Activated T-helper 9 cell treated with anti-CD3 and anti-CD28 coated beads, Interleukin-2, amount 50 U/mL, for 16 hours (primary cell): ENCODE data around the gene ULK4.
"Not testable (repeated sequence)": the region's sequence is repeated elsewhere in the genome, so short reads cannot be mapped to it uniquely, and the experiment has no call there.

Experiments used
- DNase-seq: peaks from one replicate; pipeline ENCODE4 v3.0.0-alpha.2; 2020; ENCODE audit warnings: low read depth

ULK4 gene

DNA sequence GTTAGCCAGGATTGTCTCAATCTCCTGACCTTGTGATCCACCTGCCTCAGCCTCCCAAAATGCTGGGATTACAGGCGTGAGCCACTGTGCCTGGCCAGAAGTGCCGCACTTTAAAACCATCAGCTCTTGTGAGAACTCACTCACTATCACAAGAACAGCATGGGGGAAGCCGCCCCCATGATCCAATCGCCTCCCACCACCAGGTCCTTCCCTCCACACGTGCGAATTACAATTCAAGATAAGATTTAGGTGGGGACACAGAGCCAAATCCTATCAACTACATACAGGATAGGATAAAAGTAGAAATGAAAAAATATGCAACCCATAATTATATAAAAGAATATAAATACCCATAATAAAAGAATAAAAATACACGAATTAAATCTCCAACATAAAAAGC is 199.0 kb downstream of the ULK4 start:
- DNase-seq: not testable (repeated sequence)

DNA sequence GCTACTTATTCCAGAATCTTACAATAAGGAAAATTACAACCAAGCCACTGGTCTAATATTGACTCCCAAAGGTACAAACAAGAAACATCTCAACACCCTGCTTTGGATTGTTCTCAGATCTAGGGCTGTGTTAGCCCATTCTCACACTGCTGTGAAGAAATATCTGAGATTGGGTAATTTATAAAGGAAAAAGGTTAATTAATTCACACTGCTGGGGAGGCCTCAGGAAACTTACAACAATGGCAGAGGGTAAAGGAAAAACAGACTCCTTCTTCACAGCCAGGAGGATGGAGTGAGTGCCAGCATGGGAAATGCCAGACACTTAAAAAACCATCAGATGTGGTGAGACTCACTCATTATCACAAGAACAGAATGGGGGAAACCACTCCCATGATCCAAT is 208.3 kb downstream of the ULK4 start:
- no peak for DNase-seq

DNA sequence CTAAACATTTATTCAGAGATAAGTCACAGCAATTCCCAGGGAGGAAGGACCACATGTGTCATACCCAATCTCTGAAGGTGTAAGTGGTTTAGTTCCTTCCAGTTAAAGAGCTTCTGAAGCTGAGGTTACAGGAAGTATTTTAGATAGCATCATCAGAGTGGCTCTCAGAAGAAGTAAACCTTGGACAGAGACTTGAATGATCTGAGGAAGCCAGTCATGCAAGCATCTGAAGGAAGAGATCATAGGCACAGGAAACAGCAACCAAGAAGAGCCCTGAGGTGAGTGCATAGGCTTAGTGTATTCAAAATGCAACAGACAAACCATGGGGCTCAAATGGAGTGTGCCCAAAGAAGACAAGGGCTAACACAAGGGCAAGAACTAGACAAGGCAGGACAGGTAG is 210.3 kb downstream of the ULK4 start:
- no peak for DNase-seq

DNA sequence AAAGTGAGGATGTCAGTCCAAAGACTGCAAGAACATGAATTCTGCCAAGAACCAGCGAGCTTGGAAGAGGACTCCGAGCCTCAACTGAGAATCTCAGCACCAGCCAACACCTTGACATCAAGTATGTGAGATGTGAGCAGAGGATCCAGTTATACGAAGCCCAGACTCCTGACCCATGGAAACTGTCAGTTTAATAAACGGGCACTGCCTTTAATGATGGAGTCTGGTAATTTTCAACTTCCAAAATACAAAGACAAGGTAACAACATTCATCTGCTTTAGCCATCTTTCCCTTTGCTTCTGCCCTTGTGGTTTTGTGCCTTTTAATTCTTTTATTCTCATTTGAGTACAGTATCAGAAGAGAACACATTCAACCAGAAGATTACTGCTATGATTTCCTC is 211.9 kb downstream of the ULK4 start:
- DNase-seq: no peak

DNA sequence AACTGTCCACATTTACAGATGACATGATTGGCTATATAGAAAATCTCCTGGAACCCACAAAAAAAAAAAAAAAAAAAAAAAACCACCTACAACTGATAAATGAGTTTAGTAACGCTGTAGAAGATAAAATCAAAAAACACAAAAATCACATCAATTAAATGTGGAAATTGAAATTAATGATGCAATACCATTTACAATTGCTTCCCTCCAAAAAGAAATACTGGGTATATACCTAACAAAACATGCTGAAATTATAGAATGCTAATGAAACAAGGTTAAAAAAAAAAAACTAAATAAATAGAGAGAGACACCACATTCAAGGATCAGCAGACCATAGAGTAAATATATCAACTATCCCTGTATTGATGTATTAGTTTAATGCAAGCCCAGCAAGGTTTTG is 215.7 kb downstream of the ULK4 start:
- no peak for DNase-seq

DNA sequence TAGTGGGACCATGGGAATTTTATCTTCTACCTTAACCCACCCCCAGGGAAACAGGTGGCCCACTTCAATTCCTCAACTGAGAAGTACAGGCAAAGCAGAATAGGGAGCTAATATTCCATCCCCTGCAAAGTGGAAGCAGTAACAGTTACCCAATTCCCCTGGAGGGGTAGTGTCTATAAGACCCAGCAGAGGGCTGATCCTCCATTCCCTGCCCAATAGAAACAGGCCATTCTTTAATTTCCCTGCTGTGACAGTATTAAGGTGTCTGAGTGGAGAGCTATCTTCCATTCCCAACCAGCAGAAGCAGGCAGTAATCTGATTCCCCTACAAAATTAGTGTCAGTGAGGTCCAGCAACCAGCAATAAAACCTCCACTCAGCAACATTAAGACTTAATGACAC is 219.8 kb downstream of the ULK4 start:
- no peak for DNase-seq

DNA sequence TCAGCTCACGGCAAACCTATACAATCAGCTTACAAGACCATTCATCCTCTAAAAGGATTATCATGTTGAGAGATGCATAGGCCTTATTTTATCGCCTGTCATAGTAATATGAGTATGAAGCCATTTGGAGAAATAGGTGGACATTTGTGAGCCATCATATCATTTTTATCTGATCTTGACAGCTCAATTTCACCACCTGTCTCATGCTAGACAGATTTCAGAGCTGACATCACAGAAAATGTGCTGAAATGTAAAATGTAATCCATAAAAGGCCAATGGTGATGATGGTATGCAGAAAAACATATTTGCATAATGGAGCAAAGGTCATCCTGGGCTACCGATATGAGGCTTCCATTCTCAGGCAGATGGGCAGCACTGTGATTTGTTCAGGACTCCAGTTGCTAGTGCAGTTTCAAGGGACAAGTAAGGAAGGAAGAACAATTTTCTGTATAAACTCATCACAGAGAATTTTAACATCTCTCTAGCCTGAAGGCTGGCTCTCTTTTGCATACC is 221.5 kb downstream of the ULK4 start:
- DNase-seq: no peak

DNA sequence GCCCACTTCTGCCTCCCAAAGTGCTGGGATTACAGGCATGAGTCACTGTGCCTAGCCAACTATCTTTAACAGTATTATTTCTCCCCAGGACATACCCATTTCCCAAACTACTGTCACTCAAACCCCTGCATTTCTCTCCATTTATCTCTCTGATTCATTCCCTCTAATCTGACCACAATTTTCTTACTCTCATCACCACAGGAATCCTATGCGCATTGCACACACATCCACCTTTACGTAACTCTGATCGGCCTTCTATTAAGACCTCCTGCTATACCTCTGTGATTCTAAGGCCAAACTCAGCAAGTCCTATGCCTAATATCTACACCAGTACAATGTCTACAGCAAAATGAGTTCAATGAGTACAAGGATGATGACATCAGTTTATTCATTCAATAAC is 235.0 kb downstream of the ULK4 start:
- DNase-seq: no peak

DNA sequence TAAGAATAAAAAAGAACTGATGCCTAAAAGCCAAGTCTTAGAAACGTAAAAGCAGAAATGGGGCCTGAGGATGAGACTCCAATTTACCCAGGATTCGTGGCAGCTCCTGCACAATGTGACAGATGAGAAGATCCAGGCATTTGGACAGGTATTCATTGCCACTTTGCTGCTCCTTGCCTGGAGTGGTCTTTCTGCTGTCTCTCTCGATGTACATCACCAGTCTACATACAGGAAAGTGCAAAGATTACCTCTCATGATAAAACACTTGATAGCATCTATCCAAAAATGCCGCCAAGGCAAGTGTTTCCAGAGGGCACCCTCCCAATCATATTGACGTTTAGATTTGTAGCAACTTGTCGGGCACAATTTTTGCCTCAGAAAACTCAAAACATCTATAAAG is 244.3 kb downstream of the ULK4 start:
- DNase-seq: no peak

DNA sequence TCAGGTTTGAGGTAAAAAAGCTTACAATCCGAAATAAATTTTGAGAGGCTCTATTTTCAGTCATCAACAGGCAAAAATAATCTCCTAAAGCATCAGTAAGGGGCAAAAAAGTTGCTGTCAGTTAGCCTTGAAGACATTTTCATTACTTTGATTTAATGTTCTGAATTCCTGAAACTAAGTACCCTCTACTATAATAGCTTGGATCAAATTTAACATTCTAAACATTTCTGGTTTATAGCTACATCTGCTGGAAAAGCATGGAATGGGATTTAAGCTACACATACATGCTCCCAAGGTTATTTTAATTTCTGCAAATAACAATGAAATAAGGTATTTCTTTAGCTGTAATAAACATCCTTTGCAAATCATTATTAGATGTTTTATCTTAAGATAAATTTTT is 245.4 kb downstream of the ULK4 start:
- DNase-seq: no peak

DNA sequence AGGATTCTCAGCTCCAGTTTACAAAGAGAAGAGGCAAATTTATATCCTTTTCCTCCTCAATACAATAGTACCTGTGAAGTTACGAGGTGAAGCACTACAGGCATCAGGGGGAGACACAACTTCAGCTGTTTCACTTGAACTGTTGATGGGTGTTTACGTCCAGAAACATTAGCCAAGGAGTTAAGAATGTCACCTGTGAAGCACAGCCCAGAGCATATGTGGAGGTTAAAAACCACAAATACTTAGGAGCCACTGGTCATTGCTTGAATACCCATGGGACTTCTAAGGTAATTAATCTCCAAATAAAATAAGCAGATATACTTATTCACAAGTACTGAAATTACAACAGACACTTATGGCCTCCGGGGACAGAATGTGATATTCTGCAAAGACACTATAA is 246.5 kb downstream of the ULK4 start:
- DNase-seq: no peak

DNA sequence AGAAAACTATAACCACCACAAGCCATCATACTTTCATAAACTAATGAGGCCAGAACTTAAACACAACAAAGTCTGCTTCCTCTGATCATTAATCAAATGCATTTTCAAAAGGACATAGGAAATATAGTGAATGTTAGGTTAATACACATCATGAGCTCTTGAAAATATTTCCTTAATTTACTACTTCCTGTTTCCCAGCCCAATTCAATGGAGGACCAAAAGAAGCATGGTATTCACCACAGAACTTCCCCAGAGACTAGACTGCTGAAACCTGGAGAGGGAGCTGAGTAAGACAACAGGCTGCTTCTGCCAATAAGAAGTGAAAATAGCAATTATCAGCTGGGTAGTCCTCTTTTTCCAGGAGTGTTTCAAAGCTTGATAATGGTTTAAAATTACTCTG is 250.3 kb downstream of the ULK4 start:
- DNase-seq: no peak

DNA sequence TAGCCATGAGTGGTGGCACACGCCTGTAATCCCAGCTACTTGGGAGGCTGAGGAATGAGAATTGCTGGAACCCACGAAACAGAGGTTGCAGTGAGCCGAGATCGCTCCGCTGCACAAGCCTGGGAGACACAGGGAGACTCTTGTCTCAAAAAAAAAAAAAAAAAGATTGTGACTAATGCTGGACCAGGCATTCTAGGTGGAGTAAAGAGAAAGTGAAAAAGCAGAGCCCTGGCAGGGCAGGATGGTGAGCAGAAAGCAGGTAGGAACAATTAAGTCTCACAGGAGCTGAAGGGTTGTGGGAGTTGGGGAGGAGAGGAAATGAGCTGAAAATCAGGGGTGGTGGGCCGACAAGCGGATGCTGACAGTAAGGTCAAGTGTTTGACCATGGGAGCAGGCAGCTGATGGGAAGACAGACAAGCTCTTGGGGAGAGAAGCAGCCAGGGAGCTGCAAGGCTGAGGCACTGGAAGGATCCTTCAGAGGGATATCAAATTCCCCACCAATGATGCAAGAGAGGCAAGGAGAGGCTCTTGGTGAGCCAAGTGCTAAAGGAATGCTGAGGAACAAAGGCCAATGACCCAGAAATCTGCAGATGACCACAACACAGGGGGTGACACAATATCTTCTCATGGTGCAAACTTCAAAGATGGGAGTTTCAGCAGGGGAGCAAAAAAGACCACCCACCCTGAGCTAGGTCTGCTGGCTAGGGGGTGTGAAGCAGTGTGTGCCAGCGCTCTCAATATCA is 251.1 kb downstream of the ULK4 start:
- DNase-seq: no peak

DNA sequence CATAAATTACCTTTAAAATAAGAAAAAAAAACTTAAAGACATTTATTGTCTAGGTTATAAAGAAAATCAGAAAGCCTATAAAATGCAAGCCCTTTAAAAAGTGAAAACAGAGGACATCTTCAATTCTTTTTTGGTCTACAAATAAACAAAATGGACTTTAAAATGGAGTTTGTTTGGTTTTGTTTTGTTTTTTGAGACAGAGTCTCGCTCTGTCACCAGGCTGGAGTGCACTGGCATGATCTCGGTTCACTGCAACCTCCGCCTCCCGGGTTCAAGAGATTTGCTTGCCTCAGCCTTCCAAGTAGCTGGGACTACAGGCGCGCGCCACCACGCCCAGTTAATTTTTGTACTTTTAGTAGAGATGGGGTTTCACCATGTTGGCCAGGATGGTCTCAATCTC is 252.7 kb downstream of the ULK4 start:
- not testable (repeated sequence) for DNase-seq

DNA sequence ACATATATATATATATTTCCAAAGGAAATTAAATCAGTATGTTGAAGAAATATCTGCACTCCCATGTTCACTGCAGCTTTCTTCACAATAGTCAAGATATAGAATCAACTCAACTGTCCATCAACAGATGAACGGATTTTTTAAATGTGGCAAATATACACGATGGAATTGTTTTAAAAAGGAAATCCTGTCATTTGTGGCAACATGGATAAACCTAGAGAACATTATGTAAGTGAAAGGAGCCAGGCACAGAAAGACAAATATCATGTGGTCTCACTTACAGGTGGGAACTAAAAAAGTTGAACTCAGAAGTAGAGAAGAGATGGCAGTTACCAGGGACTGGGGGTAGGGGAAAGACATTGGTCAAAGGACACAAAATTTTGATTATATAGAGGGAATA is 253.7 kb downstream of the ULK4 start:
- DNase-seq: no peak

DNA sequence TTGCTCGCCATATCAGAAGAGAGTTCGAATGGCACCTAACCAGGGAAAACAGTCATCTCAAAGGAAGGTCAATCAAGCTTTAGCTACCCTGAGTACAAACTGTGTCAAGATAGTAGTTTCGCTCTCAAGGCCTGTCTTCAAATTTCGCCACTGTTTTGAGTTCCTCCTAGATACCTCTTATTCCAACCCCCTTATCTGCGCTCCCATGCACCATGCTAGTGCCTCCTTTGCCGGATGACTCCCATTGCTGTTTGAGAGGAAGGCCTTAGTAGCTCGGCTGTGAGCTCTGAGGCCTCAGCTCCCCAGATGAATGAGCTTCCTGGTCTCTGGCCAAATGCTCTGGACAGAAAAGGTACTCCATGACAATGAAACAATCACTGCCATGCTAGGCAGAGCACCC is 256.0 kb downstream of the ULK4 start:
- no peak for DNase-seq

DNA sequence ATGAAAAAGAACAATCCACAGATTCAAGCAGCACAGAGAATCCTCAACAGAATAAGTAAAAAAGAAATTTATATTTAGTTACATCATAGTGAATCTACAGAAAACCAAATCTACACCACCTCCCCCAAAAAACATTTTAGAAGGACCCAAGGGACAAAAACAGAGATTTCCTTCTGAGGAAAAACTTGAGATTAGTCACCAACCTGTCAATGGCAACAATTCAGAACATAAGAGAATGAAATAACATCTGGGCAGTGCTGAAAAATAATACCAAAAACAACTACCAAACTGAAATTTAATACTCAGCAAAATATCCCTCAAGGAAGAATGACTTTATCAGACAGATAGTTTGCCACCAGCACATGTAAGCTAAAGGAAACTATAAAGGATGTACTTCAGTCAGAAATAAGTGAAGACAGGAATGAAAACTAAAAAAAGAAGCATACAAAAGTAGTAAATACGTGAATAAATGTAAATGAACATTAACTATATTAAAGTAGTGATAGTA is 260.7 kb downstream of the ULK4 start:
- no peak for DNase-seq

DNA sequence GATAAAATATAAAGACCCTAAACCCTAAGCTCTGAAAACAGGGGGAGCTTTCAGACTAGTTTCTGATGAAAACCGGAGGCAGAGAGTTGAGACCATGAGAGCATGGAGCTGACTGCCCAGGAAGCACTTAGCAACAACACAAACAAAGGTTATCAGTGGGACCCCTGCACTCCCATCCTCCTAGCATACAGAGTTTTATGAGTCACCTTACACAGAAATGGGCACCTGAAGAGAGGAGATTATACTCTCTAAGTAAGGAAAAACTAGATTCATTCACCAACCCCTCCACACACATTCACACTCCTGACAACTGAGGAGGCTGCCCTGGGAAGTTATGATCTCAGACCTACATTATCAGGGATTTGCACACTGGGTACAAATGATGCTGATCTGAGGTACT is 261.7 kb downstream of the ULK4 start:
- no peak for DNase-seq

DNA sequence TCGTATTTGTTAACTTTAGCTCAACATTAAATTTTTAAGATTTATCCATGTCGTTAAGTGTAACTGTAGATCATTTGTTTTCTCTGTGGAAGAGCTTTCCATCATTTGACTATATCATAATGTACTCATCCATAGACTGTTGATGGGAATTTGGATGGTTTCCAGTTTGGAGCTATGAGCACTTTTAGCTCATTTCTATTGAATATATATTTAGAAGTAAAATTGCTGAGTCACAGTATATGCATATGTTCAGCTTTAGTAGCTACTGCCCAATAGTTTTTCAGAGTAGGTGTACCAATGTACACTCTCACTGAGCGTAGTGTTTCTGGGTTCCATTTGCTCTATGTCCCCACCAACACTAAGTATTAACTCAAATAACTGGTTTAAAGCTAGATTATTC is 263.0 kb downstream of the ULK4 start:
- DNase-seq: no peak

DNA sequence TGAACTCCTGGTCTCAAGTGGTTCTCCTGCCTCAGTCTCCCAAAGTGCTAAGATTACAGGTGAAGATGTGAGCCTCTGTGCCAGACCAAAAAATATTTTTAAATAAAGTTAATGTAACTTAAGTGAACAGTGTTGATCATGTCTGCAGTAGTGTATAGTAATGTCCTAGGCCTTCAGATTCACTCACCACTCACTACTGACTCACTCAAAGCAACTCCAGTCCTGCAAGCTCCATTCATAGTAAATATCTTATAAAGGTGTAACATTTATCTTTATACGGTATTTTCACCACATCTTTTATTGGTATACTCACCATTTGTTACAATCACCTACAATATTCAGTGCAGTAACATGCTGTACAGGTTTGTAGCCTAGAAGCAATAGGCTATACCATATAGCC is 264.2 kb downstream of the ULK4 start:
- no peak for DNase-seq

DNA sequence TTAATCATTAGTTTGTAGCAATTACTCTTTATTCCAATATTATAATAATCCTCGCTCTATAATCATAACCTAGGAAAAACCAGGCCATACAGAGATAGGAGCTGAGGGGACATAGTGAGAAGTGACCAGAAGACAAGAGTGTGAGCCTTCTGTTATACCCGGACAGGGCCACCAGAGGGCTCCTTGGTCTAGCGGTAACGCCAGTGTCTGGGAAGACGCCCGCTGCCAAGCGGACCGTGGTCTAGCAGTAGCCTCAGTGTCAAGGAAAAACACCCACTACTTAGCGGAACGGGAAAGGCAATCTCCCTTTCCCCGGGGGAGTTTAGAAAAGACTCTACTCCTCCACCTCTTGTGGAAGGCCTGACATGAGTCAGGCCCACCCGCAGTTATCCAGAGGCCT is 266.1 kb downstream of the ULK4 start:
- DNase-seq: not testable (repeated sequence)

DNA sequence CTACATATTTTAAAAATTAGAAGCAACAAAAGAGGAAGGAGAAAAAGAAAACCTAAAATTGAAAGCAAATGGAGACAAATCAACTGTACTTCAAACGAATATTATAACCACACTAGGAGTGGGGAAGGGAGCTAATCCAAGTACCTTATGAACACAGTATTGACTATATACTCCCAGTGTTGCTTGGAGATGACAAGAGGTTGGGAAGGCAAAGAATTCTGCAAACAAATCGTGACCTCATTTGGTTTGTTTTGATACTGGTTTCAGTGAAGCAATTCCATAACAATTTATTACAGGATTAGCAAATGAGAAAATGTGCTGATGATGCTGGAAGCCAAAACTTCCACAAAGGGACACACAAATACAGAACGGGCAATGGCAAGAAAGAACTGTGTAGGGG is 268.1 kb downstream of the ULK4 start:
- DNase-seq: no peak

DNA sequence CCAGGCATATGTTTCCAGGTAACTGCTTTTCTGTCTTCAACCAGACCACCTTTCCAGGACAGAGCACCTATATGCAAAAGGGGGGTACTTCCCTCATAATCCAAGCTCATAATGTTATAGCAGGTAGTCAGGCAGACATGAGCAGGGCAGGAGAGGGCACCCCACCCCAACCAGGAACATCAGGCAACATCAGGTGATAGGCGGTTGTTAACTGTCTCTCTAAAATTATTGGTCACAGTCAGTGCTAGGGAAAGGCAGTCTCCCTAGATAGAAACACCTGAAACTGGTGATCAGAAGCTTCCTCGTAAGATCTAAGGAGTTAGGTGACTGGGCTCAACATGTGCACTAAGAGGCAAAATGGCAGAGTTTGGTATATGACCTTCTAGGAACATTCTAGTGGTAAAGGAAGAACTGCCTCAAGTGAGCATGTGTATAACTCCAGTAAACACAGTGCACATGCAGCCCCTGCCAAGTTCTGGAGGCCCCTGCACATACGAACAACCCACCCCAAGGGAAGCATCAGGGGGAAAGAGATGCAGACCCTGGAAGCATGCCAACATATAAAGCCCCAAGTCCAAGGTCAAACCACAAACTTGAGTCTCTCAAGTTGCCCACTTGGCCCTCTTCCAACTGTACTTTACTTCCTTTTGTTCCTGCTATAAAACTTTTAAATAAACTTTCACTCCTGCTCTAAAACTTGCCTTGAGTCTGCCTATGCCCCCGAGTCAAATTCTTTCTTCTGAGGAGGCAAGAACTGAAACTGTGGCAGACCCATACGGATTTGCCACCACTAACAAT is 270.9 kb downstream of the ULK4 start:
- DNase-seq: no peak
